ENCODE measurements around the gene TMEM132C. TPM values are rescaled to one million over a fixed set of nuclear protein-coding genes. Genes with fewer than 3 reads are reported as not detected.

Gene TMEM132C
- total and polyA plus RNA-seq, 2 experiments from 2014 or later: not detected

GRCh38 chr12:128699106-128699505 is 432.1 kb downstream of the TMEM132C start (continued):
- no peak for TF ChIP-seq ZNF462 (CRISPR knock-in tag; IDR thresholded peaks at IDR 0.05)
- no peak for TF ChIP-seq ZNF331 (CRISPR knock-in tag; IDR thresholded peaks at IDR 0.05; ENCODE audit: low read depth)

GRCh38 chr12:128702371-128702770 is 435.4 kb downstream of the TMEM132C start:
- Histone ChIP-seq H3K4me3 (no peak overlapping the region), H2AFZ (no peak overlapping the region), H3F3A (replicated peaks; ENCODE audit: low read depth) (no peaks in the 10 kb centered on the region), H3K4me1 (ENCODE audit: insufficient read depth) (no peaks in the 10 kb centered on the region), H4K20me1 (replicated peaks; ENCODE audit: insufficient read depth) (no peaks in the 10 kb centered on the region), H3K27ac (ENCODE audit: low read depth) (no peak overlapping the region), H3K4me2 (no peak overlapping the region), H3K9me2 (ENCODE audit: insufficient read depth) (no peaks in the 10 kb centered on the region), H3K27me3 (ENCODE audit: insufficient read depth) (no peaks in the 10 kb centered on the region), H3K79me2 (replicated peaks; ENCODE audit: insufficient read depth) (no peaks in the 10 kb centered on the region), H3K36me3 (ENCODE audit: insufficient read depth) (peaks cover 3% of the 10 kb centered on the region; the same call in 1 of the 2 replicates)
- Mint-ChIP-seq H3K36me3 (ENCODE audit: low read depth) (peaks cover 62% of the 10 kb centered on the region), H3K4me3 (no peak overlapping the region), H3K4me1 (no peaks in the 10 kb centered on the region), H3K27ac (no peak overlapping the region), H3K9me3 (peaks cover 47% of the 10 kb centered on the region; the same call in 2 of the 3 replicates), H3K27me3 (ENCODE audit: insufficient read depth, low read depth, poor library complexity) (peaks cover 4% of the 10 kb centered on the region)
- no peak for TF ChIP-seq EZH2phosphoT487 (IDR thresholded peaks at IDR 0.05; ENCODE audit: unreplicated experiment)
- no peak for TF ChIP-seq CTCF (conservative IDR thresholded peaks at IDR 0.05; ENCODE audit: low read depth in 2 of 2)
- no peak for TF ChIP-seq JUNB (IDR thresholded peaks at IDR 0.05; ENCODE audit: unreplicated experiment)
- no peak for TF ChIP-seq ZNF331 (CRISPR knock-in tag; IDR thresholded peaks at IDR 0.05; ENCODE audit: low read depth)
- no peak for TF ChIP-seq ZNF462 (CRISPR knock-in tag; IDR thresholded peaks at IDR 0.05)
- ATAC-seq: no peak
- DNase-seq (ENCODE audit: low spot score): no peak

Data from GM23338 (cell line).